Sigmoid colon (tissue), 7 donors: ENCODE data around the gene KDM1B. TPM values are rescaled to one million over a fixed set of nuclear protein-coding genes. Genes with fewer than 3 reads are reported as not detected.

ENCODE experiments used
- DNase-seq: peaks from one replicate; pipeline ENCODE4 v3.0.0-alpha.2; 2019
- H3K27ac ChIP-seq, 4 donors: fragments of 200-600 bp; sonication (generic); one replicate each; pipeline ENCODE4 v1.5.1; 2016 to 2019; ENCODE audit warnings: mild to moderate bottlenecking in 1 of 4
- H3K27me3 ChIP-seq, 3 donors: fragments of 200-600 bp; sonication (generic); one replicate each; pipeline ENCODE4 v1.5.1; 2019; ENCODE audit warnings: mild to moderate bottlenecking in 1 of 3
- H3K36me3 ChIP-seq, 4 donors: fragments of 200-600 bp; sonication (generic); one replicate each; pipeline ENCODE4 v1.5.1; 2016 to 2019
- H3K4me1 ChIP-seq, 4 donors: fragments of 200-600 bp; sonication (generic); one replicate each; pipeline ENCODE4 v1.5.1; 2017 to 2019
- H3K4me3 ChIP-seq, 4 donors: fragments of 200-600 bp; sonication (generic); one replicate each; pipeline ENCODE4 v1.5.1; 2017 to 2019; ENCODE audit warnings: mild to moderate bottlenecking in 2 of 4, moderate library complexity in 1 of 4
- H3K9me3 ChIP-seq, 4 donors: fragments of 200-600 bp in 3 of 4; sonication (generic) in 3 of 4; one replicate each; pipeline versions ENCODE4 v1.5.1 to v1.6.1; 2013 to 2019
- CTCF ChIP-seq, 4 experiments: fragments of 450-650 bp in 3 of 4; fragments of 200-600 bp in 1 of 4; IDR thresholded peaks; one replicate each; pipeline ENCODE4 v1.5.1; 2016 to 2019; ENCODE audit warnings: antibody characterized with exemption in 4 of 4, mild to moderate bottlenecking in 3 of 4, moderate library complexity in 2 of 4
- EP300 ChIP-seq, 4 donors: sonication (generic); formaldehyde crosslinking; IDR thresholded peaks; one replicate each; pipeline ENCODE4 v1.6.1; 2017; ENCODE audit warnings: antibody characterized with exemption in 4 of 4
- POLR2A ChIP-seq, 2 donors: fragments of 450-650 bp; IDR thresholded peaks; one replicate each; pipeline ENCODE4 v1.6.1; 2016; ENCODE audit warnings: antibody characterized with exemption in 2 of 2, mild to moderate bottlenecking in 2 of 2, moderate library complexity in 2 of 2
- POLR2AphosphoS5 ChIP-seq, 4 donors: sonication (generic); formaldehyde crosslinking; IDR thresholded peaks; one replicate each; pipeline ENCODE4 v1.6.1; 2017; ENCODE audit warnings: antibody characterized with exemption in 4 of 4
- WGBS, 2 donors: extraction: QIAGEN DNeasy Blood & Tissue Kit; methylation state at CpG; one replicate each; pipeline ENCODE4 v1.1.7; 2013; 5-methylcytosine and 5-hydroxymethylcytosine counted together
- intact Hi-C: fragments of 100-400 bp; cut with DNase I; formaldehyde crosslinking; loops from one replicate; pipeline ENCODE4 v1.15.1; 2023
- polyA plus RNA-seq, 3 donors: library from polyadenylated mRNA; stranded (reverse); fragments of 200-250 nt; gene quantifications; one replicate each; pipeline ENCODE4 v1.2.3, GENCODE V29; 2013
- total RNA-seq, 4 donors: library from RNA; depleted of rRNA; stranded (reverse); fragments of >200 nt; gene quantifications; one replicate each; pipeline ENCODE4 v1.1.0, GENCODE V29; 2016
- donor health status: healthy with polysubstance abuse.
- donor health status: Bipolar disorder and iron deficiency.
- donor health status: healthy.

Gene KDM1B
- total and polyA plus RNA-seq, 7 donors = 10.2 to 32.8 (median 14.2) TPM

DNA sequence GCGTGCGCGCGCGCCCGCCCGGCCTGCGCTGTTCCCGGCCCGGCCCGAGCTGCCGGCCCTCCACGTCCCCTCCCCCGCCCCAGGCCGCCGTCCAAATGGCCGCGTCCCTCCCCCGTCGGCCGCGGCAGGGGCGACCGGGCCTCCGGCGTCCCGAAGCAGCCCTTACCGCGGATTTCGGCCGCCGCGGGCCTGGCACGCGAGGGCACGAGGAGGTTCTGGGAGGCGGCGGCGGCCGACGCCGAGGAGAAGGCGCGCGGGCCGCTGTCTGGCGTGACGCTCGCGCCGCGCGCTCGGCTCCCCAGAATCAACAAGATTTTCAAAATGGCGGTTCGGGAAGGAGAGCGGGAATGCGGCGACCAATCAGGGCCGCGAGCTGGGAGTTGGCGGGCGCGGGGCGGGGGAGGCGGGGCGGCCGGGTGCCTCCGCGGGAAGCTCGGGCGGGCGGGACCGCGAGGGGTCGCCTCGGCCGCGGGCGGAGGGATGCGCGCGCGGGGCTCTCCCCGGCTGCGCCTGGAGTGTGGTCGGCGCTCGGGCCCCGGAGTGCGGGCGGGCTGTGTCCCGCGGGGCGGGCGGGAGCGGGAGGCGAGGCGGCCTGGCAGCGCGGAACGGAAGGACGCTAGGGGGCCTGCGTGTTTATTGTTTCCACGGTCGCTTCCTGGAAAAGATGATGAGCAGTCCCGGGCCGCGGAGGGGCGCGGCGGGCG lies 109.1 kb downstream of the KDM1B start, which contains the start of gene DEK:
DEK (minus strand) TSS at position 312 of the 704 bp plus-strand sequence. CDS start 543 bp downstream, outside the sequence.
- no peak for TF ChIP-seq EP300 (IDR thresholded peaks at IDR 0.05)
- peak; percentile 17 to 46 (median 34) for TF ChIP-seq POLR2AphosphoS5 (IDR thresholded peaks at IDR 0.05)
- TF ChIP-seq CTCF (IDR thresholded peaks at IDR 0.05) = peak; percentile 22 to 53 (median 38)
- TF ChIP-seq POLR2A (IDR thresholded peaks at IDR 0.05) = no peak
- peaks cover 0 to 41% (median 31%) of the 10 kb centered on the region in 4 donors for H3K4me1 ChIP-seq
- WGBS, 2 donors = 0 to 1% methylated on average over 113 of the region's 113 CpGs
- H3K9me3 ChIP-seq = no peaks in the 10 kb centered on the region
- H3K4me3 ChIP-seq = peak within 1 kb of the TSS; percentile 69 to 93 (median 74)
- DNase-seq = peak; percentile 94
- H3K27me3 ChIP-seq = no peaks in the 10 kb centered on the region
- intact Hi-C loops = loop anchor here (2.0 to 5.0 kb wide), 2 partner anchors 52 to 110 kb away; partner anchors contain the start of genes KDM1B and TPMT
- no peaks in the 10 kb centered on the region for H3K36me3 ChIP-seq
- peak within 1 kb of the TSS; percentile 95 to 100 (median 98) for H3K27ac ChIP-seq

DNA sequence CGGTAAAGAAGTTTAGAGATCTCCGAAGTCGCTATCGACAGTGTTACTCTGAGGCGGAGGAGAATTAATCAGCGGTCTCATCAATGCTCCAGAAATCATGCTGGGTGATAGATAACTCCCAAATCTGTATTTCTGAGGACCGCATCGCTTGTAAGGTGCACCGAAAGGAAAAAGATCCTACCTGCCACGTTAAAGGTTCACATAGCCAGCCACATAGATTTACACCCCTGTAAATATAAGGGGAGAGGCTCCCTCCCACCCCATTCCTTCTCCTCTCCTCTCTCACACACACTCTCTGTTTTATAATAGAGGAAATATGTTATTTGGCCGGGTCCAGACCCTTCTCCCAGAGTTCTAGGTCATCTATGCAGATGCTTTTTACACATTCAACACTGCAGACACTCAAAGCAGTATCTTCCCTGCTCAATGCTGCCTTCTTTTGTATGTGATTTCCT lies 109.7 kb downstream of the KDM1B start:
- WGBS, 2 donors = 1 to 4% methylated on average over 11 of the region's 11 CpGs
- peak overlapping the region; percentile 69 to 93 (median 74) for H3K4me3 ChIP-seq
- TF ChIP-seq POLR2A (IDR thresholded peaks at IDR 0.05) (no peak), EP300 (IDR thresholded peaks at IDR 0.05) (no peak), CTCF (IDR thresholded peaks at IDR 0.05) (no peak), POLR2AphosphoS5 (IDR thresholded peaks at IDR 0.05) (no peak)
- intact Hi-C loops = loop anchor here (2.0 to 5.0 kb wide), 2 partner anchors 53 to 110 kb away; partner anchors contain the start of genes KDM1B and TPMT
- H3K36me3 ChIP-seq = no peaks in the 10 kb centered on the region
- no peaks in the 10 kb centered on the region for H3K9me3 ChIP-seq
- H3K27me3 ChIP-seq = no peaks in the 10 kb centered on the region
- H3K27ac ChIP-seq = peak overlapping the region; percentile 95 to 100 (median 98)
- peaks cover 0 to 36% (median 28%) of the 10 kb centered on the region in 4 donors for H3K4me1 ChIP-seq
- DNase-seq = no peak

- TF ChIP-seq POLR2A (IDR thresholded peaks at IDR 0.05) = no peak
- TF ChIP-seq EP300 (IDR thresholded peaks at IDR 0.05) = no peak
- TF ChIP-seq CTCF (IDR thresholded peaks at IDR 0.05) = no peak
- TF ChIP-seq POLR2AphosphoS5 (IDR thresholded peaks at IDR 0.05) = no peak
- intact Hi-C loops = loop anchor here (2.0 kb wide), 1 partner anchor 111 kb away; the partner anchor contains the start of genes KDM1B and TPMT
- no peak overlapping the region for H3K4me3 ChIP-seq
- 93 to 97% methylated on average over 14 of the region's 14 CpGs for WGBS, 2 donors
- peaks cover 0 to 26% (median 20%) of the 10 kb centered on the region in 4 donors for H3K4me1 ChIP-seq
- H3K9me3 ChIP-seq = no peaks in the 10 kb centered on the region
- no peaks in the 10 kb centered on the region for H3K27me3 ChIP-seq
- H3K27ac ChIP-seq = no peak overlapping the region
- no peaks in the 10 kb centered on the region for H3K36me3 ChIP-seq
- DNase-seq = no peak
Observed at GRCh38 chr6:18265787-18266522, 110.7 kb downstream of the KDM1B start.

- H3K36me3 ChIP-seq = no peaks in the 10 kb centered on the region
- intact Hi-C loops = no loop called here
- WGBS, 2 donors = 89 to 97% methylated on average over 11 of the region's 11 CpGs
- no peak overlapping the region for H3K27ac ChIP-seq
- no peak overlapping the region for H3K4me3 ChIP-seq
- H3K27me3 ChIP-seq = no peaks in the 10 kb centered on the region
- no peak for DNase-seq
- TF ChIP-seq POLR2AphosphoS5 (IDR thresholded peaks at IDR 0.05) (no peak), EP300 (IDR thresholded peaks at IDR 0.05) (no peak), CTCF (IDR thresholded peaks at IDR 0.05) (no peak), POLR2A (IDR thresholded peaks at IDR 0.05) (no peak)
- H3K4me1 ChIP-seq = peaks cover 0 to 20% (median 14%) of the 10 kb centered on the region in 4 donors
- no peaks in the 10 kb centered on the region for H3K9me3 ChIP-seq
Observed at GRCh38 chr6:18266523-18266912, 111.3 kb downstream of the KDM1B start.
